ENCODE results near the gene SSNA1.

GRCh38 chr9:137228968-137229896 lies 40.8 kb downstream of the SSNA1 start:
- TF ChIP-seq CTCF (tag by site-specific recombination; IDR thresholded peaks at IDR 0.05) (no peak), ZNF239 (tag by site-specific recombination; IDR thresholded peaks at IDR 0.05) (no peak), OSR2 (tag by site-specific recombination; IDR thresholded peaks at IDR 0.05) (no peak), REST (tag by site-specific recombination; IDR thresholded peaks at IDR 0.05) (no peak), MEIS1 (CRISPR knock-in tag; IDR thresholded peaks at IDR 0.05; ENCODE audit: borderline replicate concordance) (no peak), ZNF501 (tag by site-specific recombination; IDR thresholded peaks at IDR 0.05) (no peak), ZNF354C (tag by site-specific recombination; IDR thresholded peaks at IDR 0.05; ENCODE audit: borderline replicate concordance, low read depth) (no peak), ZNF174 (tag by site-specific recombination; IDR thresholded peaks at IDR 0.05) (no peak), ZBTB7A (tag by site-specific recombination; IDR thresholded peaks at IDR 0.05; ENCODE audit: low read depth) (no peak)
- TF ChIP-seq, protein P1, sequence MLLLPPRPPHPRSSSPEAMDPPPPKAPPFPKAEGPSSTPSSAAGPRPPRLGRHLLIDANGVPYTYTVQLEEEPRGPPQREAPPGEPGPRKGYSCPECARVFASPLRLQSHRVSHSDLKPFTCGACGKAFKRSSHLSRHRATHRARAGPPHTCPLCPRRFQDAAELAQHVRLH (tag by site-specific recombination; IDR thresholded peaks at IDR 0.05) = no peak

All from HEK293 (cell line).